ENCODE measurements around the gene NECTIN2.

DNA sequence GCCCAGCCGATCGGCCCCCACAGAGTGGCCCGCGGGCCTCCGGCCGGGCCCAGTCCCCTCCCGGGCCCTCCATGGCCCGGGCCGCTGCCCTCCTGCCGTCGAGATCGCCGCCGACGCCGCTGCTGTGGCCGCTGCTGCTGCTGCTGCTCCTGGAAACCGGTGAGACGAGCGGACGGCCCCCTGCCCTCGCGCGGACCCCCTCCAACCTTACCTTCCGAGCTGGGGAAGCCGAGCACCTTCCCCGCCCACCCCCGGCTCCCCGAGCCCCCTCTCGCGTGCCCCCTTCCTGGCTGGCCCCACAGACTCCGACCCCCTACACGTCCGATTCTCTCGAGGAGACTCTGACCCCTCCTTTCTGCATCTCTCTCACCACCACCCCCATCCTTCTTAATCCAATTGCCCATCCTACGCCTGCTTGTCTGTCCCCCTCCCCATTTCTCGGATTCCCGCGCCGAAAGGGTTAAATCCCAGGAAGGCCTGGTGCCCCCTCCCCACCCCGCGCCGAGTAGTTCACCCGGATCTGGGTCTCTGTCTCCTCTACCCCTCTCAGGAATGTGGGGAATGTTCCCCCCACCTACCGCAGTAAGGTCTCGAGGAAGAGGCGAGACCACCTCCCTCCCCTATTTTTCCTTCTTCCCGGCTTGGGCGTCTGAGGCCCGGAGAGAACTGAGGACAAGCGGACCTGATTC lies 502 bp downstream of the NECTIN2 start:
- TF ChIP-seq, protein P1, sequence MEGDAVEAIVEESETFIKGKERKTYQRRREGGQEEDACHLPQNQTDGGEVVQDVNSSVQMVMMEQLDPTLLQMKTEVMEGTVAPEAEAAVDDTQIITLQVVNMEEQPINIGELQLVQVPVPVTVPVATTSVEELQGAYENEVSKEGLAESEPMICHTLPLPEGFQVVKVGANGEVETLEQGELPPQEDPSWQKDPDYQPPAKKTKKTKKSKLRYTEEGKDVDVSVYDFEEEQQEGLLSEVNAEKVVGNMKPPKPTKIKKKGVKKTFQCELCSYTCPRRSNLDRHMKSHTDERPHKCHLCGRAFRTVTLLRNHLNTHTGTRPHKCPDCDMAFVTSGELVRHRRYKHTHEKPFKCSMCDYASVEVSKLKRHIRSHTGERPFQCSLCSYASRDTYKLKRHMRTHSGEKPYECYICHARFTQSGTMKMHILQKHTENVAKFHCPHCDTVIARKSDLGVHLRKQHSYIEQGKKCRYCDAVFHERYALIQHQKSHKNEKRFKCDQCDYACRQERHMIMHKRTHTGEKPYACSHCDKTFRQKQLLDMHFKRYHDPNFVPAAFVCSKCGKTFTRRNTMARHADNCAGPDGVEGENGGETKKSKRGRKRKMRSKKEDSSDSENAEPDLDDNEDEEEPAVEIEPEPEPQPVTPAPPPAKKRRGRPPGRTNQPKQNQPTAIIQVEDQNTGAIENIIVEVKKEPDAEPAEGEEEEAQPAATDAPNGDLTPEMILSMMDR (IDR thresholded peaks at IDR 0.05 in 8 of 11, conservative IDR thresholded peaks at IDR 0.05 in 3 of 11): no peak
- TF ChIP-seq POLR2AphosphoS5 (IDR thresholded peaks at IDR 0.05): no peak
- TF ChIP-seq POLR2A (IDR thresholded peaks at IDR 0.05): no peak

All from spleen (tissue), 7 donors.